NAMALWA (cell line): ENCODE results near the gene CCDC102A.

Experiments
- DNase-seq: peaks from one replicate; pipeline ENCODE4 v3.0.0-alpha.2; 2015; ENCODE audit warnings: low spot score

CCDC102A gene

DNA sequence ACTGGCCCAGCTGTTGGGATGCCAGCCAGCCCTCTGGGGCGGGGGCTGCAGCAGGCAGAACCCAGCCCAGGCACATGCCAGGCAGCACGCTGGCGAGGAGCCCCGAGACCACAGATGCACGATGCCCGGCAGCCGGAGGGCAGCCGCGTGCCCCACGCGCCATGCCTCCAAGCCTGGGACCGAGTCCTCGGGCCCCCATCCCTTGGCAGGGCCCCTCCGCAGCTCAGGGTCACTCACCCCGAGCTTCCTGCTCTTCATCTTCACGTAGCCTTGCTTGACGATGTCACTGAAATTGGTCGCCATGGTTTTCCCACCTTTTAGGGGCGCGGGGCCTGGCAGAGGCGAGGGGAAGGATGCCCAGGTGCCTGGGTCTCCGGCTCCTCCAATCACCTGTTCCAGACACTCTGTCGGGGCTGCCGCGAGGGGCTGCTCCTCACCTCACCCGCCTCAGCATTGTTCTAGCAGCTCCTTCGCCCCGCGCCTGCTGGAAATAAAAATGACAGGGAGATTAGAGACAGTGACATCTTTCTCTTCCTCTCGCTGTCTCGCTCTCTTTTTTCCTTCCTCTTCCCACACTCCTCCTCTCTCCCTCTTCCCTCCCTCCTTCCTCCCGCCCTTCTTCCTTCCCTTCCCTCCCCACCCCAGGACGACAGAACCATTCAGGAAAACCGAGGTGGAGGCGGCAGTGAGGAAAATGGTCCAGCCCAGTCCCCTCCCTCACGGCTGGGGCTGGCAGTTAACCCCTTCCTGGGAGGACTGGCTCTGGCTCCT, 57.0 kb downstream of the CCDC102A start:
- no peak for DNase-seq

DNA sequence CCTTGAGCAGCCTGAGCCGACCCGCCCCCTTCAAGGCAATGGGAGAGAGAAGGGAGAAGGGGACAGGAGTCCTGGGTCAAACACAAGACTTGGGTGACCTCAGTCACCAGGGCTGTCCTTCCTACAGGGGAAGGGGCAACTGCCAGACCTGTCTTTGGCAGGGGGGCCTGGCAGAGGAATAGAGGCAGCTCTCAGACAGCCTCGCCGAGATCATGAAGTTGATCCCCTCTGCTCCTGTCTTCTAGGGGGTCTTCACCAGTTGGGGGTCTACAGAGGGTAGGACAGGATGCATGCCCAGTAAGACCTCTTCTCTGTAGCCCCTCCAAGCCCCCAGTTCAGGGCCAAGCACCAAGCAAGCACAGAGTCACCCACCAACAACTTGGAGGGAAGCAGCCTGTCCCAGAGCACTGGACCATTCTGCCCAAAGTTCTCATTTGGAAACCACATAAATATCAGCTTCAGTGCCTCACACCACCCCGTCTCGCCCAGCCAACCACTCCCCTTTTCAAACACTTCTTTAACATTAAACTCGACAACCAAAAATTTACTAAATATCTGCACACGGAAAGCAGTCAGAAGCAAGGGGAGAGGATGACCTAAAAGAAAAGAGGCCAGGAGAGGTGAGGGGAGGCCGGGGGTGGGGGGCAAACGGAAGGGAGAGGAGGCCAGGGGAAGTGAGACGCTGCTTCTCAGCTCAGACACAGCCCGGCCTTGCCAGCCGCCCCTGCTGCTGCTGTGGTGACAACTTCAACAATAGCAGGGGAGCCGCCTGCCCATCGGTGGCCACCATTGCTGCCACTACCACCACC, 57.8 kb downstream of the CCDC102A start:
- DNase-seq = no peak

- no peak for DNase-seq
Observed at GRCh38 chr16:57477531-57478202, 58.7 kb downstream of the CCDC102A start.

DNA sequence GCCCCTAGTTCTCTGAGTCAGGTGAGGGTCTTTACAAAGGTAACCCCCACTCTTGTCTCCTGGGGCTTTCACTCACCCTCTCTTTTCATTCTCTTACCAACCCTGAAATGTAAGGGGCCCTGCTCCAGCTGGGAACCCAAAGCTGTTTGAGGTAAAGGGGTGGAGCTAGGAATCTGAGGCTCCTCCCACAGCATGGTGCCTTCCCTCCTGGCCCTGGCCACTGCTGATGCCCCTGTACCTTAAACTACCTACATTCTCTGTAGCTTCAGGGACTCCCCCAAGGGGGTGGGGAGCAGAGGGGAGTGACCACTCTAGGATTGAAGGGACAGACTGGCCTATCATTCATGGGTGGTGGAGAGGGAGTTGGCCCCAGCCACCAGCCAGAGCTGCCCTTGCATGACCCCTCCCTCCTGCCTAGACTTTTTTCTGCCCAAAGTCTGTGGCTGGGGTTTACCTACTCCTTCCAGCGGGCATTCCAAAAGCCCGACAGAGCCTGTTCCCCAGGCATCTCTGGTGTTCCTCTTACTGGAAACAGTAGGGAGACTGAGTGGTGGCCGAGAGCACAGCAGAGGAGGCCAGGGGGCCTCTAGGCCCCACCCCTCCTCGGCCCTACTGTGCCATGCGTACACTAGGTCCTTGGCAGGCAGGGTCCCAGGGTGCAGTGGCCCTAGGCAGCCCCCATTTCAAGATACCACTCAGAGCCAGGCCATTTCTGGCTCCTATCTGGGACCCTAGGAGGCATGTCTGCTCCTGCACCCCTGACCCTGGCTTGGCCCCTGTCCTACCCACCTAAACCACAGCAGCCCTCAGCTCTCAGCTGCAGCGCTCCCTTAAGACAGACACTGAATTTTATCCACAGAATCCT, 59.6 kb downstream of the CCDC102A start:
- peak; percentile 29 for DNase-seq

DNA sequence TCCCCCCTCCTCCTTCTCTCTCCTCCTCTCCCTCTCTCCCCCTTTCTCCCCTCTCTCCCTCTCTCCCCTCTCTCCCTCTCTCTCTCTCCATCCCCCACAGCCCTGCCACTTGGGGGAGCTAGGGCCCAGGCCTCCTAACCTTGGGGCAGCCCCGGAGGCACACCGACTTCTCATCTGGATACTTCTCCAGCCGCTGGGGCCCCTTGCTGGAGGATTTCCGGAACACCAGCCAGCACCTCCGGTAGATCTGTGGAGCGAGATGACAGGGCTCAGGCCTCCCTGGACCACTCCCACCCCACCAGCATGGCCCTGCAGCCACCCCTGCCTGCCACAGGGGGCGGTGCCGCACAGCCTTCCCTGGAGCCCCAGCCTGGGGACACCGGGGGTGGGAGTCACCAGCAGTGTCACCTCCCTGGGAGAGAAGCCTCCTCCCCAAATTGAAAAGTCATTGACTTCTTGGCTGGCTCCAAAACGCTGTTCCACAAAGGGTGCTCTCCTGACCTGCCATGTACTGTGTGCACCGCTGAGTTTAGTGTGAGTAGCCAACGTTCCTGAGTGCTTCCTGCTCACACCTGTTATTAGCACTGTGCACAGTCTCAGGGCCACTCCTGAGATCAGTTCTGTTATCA, 60.5 kb downstream of the CCDC102A start:
- peak; percentile 82 for DNase-seq

DNA sequence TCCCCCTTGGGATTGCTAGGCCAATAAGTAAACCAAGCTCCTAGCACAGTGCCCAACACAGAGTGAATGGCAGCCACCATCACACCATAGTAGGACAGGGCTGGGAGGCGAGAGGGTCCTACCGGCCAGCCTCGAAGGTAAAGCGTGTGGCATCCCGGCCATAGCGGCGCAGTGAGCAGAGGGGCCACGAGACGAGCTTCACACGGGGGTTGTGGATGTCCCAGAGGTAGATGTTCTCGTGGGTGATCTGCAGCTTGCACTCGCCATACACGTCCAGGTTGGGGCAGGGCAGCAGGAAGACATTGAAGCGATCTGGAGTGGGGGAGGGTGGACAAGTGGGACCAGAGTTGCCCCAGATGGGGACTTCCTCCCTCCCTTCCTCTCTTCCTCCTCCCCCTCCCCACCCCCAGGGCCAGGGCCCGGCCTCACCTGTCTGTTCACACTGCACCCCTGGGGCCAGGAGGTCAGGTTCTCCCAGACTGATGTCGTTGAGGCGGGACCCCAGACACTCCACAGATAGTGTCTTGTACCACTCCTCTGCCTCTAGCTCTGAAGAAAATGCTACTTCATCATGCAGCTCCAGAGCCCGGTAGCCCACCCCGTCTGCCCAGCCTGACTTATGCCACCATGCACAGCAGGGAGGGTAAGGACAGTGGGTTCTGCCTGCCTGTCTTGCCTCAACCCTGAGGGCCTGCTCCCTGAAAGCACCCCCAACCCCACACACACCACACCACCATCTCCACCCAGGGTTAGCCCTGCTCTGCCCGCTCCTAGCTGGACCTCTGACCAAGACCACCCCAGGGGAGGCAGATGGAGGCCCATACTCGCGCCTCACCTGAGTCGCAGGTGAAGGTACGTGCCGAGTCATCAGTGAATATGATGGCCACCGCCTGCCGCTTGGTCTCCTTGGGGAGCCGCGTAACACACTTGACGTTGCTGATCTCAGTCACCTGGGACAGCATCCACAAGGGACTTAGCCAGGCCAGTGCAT, 61.4 kb downstream of the CCDC102A start:
- no peak for DNase-seq

DNA sequence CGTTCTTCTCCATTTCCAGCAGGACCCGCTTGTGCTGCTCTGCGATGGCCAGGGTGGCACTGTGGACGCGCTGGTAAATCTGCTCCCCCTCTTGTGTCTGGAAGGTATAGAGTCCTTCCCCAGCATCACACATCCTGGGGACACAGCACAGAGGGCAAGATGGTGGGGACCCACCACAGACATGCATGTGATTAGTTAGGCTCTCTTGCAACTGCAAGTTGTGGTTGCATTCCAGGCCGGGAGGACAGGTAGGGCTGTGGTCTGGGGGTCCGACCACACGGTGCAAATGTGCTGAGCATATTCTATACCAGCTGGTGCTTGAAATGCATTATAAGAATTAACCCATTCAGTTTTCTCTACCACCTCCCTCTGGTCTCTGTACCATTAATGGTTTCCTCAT, 62.5 kb downstream of the CCDC102A start:
- DNase-seq = no peak

DNA sequence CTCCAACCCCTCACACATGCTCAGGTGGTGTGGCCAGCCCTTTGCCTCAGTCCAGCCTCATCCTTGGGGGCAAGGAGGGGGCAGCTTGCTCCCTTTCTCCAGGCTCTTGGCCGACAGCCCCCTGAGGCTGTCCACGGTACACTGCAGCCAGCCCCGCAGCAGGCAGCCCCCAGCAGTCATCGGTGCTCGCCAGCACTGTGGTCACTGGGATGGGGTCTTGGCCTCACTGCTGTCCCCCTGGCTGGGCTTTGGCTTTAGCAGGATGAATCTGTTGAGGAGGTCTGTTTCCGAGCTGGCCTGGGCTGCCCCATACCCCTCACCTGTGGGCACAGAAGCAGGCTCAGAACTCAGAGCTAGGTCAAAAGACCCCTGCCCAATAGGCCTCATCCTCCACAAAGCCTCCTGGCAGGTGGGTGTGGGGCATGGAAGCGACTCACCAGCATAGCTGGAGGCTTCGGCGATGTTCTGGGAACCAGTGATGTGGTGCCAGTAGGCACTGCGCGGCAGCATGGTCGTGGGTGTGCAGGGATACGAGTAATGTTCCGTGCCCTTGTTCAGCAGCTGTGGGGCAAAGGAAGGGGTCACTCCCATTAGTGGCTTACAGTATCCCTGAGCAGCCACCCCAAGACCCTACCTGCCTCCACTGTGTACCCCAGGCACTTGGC, 63.1 kb downstream of the CCDC102A start:
- no peak for DNase-seq

GRCh38 chr16:57472665-57473060, 63.7 kb downstream of the CCDC102A start:
- no peak for DNase-seq

DNA sequence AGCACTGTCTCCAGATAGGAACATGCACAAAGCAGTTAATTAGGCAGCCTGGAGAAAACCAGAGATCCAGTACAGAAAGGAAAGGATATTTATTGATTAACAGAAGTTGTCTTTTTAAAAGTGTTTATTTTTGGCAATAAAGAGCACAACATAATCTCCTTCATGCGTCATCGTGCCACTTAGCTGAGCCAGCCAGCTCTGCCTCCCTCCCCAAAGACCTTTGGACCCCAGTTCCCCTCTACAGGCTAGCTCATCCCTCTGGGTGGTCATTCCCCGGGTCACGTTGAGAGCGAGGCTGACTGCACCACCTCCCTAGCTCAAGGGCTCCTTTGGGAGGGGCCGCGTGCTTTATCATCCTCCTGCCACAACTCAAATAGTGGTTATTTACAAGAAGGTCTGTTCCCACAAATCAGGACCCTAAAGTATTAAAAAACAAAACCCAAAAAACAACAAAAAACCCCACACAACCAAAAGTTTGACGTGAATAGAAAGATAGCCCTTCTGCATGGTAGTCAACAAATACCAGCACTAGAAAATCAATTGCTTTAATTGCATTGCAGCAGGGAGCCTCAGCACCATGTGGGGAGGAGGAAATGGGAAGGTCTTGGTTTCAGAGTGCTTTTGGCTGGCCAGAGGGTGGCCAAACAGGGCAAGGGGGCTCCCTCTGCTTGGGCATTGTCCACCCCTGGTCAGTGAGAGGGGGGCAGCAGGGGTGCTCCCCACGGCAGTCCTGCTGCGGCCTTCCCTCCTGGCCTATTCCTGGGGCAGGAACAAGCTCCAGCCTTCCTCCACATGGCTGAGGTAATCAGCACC, 64.3 kb downstream of the CCDC102A start:
- no peak for DNase-seq

GRCh38 chr16:57471209-57471608, 65.2 kb downstream of the CCDC102A start:
- no peak for DNase-seq

DNA sequence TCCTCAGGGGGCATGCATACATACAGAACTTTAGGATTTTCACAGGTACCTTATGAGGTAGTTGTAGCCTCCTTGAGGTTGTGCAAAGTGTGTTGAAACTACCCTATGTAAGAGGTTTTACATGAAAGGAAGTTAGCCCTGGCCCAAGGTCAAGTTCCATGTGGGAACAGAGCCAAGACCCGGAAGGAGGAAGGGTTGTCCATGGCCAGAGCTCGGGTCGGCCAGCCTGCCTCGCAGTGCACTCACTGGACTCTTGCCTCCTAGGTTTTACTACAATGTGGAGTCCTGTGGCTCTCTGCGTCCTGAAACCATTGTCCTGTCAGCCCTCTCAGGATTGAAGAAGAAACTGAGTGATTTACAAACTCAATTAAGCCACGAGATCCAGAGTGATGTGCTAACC, 65.7 kb downstream of the CCDC102A start:
- no peak for DNase-seq

- no peak for DNase-seq
Observed at GRCh38 chr16:57469917-57470470, 66.4 kb downstream of the CCDC102A start.

DNA sequence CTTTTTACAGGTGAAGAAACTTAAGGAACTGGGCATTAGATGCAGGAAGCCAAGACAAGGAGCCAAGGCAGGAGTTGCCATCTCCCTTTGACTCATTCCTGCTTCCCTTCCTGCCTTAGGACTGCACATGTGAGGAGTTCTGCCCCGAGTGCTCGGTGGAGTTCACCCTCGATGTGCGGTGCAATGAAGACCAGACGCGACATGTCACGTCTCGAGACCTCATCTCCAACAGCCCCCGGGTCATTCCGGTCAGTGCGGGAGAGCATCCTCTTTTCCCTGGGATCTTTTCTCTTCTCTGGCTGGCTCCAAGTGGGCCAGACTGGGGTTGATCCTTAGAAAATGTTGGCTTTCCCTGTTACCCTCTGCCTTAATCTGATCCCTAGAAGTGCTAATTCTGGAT, 67.3 kb downstream of the CCDC102A start:
- DNase-seq = no peak

DNA sequence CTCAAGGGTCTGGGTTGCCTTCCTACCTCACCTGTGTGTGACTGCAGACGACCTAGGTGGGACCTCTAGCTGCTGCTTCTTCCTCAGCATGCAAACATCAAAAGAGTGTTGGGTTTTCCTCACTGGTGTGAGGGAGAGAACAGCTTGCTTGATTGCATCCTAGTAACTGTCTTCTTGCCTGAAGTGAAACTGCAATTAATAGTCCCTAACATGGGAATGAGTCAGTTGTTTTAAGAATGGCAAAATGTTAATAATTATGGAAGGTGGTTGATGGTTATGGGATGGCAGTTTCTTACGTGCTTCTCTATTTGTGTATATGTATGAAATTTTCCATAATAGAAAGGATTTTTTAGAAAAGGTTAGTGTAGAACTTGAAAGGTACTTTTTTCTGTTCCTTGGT, 68.0 kb downstream of the CCDC102A start:
- DNase-seq = no peak

GRCh38 chr16:57464523-57464922, 71.8 kb downstream of the CCDC102A start:
- DNase-seq = no peak

DNA sequence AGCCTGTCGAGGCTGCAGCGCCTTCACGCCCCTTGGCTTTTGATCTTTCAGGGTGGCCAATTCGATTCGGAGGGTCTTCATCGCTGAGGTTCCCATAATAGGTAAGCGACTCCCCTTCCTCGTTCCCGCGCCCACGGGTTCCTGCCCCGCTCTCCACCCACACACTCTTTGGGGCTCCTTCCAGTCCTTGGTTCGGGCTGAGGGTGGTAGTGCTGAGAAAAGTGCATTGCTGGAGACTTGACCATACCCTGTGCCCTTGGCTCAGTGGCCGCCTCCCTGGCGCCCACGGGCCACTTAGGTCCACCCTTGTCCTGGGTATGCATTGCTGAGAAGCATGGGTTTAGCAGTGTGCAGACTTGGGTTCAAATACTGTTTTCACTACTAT, 73.4 kb downstream of the CCDC102A start:
- DNase-seq = no peak

- peak; percentile 93 for DNase-seq
Observed at GRCh38 chr16:57462209-57462977, 74.0 kb downstream of the CCDC102A start, which contains the start of gene POLR2C. Gene POLR2C (plus strand): TSS chr16:57462679. CDS start chr16:57462725, 46 bp downstream.
